ENCODE results near the gene SLC6A19.

Gene SLC6A19

DNA sequence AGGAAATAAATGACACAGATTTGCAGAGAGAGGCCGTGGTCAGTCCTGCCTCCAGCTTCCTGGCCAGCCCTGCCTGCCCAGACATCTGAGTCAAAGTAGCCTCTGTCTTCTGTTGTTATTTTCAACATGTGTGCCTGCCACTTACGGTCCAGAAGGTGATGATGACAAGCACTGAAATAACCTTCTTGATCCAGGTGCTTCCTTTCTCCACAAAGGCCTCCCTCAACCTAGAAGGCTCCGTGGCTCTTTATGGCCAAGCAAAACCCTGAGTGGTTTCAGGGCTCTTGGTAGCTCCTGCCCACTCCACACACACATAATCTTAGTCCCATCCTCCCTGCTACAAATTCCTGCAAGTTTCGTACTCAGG lies 34.1 kb upstream of the SLC6A19 start:
- DNase-seq: no peak

DNA sequence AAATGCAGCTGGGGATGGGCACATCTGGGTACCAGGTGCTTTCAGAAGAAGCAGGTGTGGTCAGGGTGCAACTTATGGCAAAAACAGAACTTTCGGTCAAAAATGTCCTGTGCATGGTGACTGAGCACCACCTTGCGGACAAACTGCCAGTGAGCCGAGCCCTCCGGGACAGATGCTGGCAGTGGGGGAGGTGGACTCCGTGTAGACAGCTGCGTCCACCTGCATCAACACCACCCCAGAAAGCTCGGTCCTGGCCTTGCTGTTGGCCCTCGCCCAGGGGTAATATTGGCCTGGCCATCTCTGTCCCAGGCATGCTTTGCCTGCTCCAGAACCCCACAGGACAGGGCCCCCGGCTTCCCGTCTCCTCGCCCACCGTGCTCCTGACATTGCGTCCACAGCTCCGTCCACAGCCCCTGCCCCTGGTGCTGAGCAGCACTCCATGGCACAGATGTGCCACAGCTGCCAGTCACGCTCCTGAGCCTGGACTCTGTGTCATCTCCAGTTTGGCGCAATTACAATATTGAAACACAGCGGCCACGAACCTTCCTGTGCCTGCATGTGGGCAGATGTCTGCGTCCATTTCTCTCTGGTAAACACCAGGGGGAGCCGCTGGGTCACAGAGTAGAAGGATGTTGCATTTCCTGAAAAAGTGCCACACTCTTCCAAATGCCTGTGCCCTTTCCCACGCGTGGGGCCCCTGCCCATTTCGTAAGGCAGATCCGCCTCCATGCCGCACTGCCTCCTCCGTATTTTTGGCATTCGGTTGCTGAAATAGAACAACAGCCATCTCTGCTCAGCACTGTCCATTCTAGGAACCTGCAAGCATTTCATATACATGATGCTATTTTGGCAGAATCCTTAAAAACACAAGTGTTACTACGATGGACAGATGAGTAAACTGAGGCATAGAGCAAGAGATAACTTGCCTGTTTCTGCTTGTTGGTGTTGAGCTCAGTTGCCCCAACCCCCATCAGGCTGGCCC lies 33.4 kb upstream of the SLC6A19 start:
- peak; percentile 59 for DNase-seq

DNA sequence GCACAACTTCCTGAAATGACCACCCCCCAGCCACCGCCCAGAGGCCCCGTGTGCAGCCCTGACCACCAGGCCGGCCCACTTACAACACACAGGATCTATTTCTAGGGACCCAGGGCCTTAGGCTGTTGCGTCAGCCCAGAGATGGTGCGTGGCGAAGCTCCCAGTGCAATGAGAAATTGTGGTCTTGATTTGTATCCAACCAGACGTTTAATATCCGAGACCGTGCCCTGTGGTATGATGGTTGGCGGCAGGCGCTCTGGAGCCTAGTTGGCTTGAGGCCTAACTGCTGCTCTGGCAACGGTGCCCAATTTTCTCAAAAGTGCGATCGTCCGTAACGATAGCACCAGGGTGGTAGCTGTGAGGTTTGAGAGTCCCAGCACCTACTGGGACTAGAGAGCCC lies 32.6 kb upstream of the SLC6A19 start:
- no peak for DNase-seq

DNA sequence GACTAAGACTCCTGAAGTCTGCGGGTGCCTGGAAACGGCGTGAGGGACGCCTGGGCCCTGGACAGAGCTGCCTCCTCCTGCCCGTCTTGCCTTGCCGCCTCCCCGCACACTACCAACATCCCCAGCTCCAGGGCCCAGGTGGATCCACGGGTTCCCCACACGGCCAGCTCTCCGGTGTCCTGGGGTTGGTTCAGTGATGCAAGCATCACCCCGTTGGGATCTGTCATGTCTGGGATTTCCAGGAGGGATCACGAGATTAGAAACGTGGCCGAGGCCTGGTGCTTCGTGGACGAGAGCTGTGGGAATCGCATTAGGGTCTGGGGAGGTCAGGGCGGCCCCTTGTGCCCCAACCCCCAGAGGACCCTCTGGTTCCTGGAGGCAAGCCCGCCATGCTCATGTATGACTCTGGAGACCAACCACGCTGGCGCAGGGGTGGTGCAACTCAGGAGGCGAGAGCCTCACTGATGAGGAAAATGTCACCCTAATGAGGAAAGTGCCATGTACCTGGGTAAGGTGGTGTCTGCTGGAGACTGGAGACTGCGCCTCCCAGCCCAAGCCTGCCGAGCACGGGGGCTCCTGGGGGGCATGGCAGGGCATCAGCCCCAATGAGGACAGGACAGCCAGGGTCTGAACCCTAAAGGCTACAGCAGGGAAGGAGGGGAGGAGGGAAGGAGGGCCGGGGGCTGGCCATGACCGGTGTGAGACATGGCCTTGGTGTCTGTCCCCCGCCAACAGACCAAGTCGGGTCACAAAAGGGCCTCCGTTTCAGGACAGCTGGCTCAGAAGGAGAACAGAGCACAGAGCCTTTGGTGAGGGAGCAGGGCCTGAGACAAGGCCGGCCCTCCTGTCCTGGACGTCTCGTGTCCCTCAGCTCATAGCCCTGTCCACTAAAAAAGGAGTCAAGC lies 31.9 kb upstream of the SLC6A19 start:
- DNase-seq: no peak

DNA sequence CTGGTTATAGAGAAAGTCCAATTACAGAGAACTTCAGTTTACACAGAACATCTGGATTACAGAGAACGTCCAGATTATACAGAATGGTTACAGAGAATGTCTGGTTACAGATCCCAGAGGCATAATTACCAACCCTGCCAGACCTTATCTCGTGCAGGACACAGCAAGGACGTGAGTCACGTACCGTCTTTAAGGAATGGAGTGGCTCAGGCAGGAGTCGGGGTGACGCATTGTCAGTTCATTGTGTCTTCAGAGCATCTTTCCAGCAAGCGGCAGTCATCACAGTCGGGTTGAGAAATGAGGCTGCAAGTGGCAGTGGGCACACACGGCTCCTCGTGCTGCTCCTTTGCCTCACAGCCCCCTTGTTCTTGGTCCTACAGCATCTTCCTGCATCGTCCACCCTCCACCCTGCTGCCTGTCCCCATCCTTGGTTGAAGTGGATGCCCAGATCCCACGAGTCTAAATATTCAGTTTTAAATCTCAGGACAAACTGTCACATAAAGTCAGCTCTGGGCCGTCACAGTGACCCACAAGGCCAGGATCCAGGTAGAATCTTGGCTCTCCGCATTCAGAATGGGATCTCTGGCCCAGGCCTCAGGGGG lies 30.0 kb upstream of the SLC6A19 start:
- DNase-seq: no peak

DNA sequence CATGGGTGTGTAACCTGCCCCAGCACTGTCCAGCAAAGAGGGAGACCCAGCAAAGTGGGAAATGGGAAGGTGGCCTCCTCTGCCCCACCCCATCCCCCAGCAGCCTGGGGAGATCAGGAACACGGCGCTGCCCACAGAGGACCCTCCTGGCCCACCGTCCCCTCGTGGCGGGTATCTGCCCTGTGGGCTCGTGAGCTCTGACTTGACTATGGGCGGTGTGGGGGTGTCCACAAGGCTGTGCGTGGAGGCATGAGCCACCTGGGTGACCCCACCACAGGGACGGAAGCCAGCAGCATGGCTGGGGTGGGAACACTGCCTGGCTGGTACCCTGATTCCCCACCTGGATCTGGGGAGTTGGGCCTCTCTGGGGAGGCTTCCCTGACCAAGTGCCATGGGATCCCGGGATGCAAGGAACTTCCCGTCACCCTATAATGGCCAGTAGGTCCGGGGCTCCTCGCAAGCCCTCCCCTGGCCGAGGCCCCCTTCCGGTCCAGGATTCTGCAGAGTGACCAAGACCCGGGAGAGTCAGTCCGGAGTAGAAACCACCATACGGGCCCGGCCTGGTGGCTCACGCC lies 29.3 kb upstream of the SLC6A19 start:
- DNase-seq: no peak

DNA sequence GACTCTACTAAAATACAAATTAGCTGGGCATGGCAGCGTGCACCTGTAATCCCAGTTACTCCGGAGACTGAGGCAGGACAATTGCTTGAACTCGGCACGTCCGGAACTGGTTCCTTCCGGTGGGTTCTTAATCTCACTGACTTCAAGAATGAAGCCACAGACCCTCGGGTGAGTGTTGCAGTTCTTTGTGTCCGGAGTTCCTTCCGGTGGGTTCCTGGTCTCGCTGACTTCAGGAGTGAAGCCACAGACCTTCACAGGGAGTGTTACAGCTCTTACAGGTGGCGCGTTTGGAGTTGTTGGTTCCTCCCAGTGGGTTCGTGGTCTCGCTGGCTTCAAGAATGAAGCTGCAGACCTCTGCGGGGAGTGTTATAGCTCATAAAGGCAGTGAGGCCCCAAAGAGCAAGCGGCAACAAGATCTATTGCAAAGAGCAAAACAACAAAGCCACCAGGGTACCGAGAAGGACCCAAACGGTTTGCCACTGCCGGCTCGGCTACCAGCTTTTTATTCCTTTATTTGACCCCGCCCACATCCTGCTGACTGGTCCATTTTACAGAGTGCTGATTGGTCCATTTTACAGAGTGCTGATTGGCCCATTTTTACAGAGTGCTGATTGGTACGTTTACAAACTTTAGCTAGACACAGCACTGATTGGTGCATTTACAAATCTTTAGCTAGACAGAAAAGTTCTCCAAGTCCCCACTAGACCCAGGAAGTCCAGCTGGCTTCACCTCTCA lies 28.6 kb upstream of the SLC6A19 start:
- DNase-seq: no peak

DNA sequence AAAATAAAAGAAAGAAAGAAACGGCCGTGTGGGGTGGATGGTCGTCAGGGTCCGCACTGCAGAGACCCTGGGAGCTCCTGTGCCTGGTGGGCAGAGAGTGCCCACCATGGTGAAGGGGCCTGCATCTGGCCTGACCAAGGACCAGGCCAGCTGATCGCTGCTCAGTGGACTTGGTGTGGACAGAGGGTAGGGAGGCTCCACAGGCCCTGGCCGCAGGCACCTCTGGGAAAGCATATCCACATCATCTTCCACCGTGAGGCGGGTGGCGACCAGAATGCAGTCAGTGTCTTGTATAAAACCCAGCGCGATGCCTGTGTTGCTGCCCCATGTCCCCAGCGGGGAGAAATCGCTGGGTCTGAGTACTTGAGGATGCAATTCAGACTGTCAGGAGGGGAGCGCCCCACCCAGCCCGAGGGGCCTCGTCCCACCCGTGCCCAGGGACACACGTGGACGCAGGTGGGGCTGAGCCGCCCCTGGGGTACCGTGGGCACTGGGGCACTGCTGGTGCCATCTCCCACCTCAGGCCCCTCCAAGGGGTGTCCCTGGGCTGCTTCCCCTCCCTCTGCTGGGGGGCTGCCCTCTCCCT lies 27.8 kb upstream of the SLC6A19 start:
- DNase-seq: no peak

DNA sequence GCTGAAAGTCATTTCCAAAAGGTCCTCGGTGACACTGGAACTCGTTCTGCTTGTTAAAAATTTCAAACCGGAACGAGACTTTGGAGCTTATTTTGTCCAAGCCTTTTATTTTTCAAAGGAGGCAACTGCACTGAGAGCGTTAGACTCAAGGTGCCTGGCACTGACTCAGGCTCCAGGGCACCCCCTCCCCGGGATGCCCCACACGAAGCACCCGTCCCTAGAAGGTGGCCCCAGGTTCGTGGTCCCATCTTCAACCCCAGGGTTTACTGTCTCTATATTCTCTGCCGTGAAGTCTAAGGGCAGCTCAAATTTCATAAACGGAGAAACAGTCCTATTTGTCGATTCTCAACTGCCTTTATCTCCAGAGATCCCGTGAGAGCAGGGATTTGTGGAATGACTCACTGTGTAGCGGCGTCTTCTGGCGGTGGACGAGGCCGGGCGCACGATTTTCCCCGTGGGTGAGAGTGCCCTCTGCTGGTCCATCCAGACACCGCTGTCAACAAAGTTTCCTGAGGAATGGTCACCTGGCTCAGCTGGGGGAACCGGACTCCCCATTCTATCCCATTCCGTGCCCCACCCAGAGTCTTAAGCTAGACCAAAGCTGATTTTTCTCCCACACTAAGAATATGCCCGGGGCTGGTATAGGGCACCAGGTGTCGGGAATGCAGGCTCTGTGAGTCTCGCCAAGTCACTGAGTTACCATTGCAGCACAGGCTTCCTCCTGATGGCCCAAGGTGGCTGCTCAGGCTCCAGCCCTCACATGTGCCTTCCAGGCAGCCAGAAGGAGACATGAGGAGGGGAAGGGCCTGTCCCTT lies 27.1 kb upstream of the SLC6A19 start:
- peak; percentile 40 for DNase-seq

DNA sequence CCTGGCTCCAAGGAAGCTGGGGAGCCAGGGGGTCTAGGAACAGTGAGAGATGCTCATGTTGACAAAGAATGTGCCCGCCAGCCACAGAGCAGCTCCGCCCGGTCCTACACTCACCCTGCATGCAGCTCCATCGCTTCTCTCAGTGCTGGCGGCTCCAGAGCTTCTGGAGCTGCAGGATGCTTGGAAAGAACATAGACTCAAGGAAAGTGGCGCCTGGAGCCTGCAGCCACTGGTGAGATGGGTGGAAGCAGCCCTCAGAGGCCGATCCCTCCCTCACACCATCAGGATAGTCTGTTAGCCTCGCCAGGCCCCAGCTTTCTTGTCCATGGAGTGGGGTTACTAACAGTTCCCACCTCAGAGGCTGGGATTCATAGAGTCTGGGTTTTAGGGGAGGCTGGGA lies 26.4 kb upstream of the SLC6A19 start:
- no peak for DNase-seq

DNA sequence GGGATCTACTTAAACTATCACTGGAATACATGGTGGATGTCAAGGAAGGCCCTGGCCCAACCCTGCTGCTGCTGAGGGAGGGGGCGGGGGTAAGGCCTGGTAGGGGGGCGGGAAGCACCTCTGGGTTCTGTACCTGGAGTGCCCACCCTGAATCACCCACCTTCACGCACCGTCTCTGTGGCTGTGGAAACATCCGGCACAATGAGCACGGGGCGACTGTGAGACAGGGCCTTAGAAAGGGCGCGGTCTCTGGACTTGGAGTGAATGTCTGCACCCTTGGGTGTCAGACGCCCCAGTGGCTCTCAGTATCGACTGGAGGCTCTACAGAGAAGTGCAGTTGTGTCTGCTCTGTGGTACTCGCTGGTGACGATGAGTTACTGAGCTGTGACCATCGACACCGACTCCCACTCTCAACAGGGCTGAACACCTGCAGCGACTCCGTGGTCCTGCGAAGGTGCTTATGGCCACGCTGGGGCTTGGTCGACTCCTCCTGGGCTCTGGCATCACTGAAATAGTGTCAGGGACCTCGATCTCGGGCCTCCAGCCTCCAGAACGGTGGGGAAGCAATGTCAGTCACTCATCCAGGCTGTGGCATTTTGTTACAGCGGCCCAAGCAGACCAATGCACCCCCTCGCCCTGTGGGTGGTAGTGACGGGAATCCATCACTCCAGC lies 25.5 kb upstream of the SLC6A19 start:
- no peak for DNase-seq

DNA sequence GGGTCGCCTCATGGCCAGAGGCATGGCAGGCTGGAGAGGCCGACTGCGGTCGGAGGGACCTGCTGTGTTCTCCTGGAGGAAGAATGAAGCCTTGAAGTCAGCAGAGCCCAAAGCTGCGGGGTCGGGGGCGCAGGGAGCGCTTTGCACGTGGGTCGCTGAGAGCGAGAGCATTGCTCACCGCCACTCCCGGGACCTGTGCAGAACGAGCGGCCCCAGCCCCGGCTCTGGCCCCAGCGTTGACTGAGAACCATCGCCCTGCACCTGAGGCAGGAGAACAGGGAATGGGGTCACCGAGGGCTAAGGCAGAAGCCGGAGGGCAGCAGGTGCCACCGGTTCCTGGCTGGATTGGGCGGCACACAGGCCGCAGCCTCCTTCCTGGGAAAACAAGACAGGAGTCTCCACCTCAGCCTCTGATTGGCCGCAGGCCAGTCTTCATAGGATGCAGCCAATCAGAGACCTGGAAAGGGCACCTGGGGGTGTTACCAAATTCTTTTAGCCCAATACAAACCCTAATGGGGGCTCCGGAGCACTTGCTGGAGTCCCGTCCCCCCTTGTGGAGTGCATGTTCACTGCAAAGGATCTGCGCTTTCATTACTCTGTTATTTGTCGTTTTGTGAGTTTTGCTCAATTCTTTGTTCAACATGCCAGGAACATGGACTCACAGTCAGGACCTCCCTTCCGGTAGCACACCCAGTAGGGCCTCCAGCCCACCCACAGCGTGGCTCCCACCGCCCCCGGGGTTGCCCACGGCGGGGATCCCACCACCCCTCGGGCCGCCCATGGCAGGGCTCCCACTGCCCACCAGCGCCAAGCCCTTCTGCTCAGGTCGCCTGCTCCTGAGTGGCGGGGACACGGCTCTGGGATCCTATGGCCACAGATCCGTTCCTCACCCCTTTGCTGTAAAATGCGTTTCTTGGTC lies 24.7 kb upstream of the SLC6A19 start:
- DNase-seq: no peak

DNA sequence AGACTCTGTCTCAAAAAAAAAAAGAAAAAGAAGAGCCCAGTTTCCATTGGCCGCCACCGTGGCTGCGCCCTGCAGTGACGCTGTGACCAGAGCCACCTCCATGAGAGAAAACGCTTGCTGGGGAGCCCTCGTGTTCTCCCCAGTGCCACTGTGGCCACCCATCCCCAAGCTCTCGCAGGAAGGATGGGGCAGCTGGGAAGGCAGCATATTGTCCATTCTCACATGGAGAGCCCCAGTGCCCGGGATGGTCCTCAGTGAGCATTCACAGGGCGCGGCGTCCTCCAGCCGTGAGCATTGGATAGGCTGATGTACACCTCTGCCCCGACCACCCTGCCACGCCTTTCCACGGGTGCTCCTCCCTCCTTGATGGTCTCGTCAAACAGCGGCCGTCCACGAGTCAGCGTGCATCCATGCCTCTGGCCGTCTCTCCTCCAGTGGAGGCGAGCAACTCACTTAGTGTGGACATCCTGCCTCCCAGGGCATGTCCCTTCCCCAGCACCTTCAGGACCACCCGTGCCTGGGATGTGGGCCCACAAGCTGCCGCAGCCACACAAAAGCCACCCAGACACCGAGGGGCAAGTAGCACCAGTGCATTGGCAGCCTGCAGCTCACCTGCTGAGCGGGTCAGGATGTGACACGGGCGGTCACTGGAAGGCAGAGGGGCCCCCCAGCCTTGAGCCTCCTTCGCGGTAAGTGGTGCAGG lies 23.4 kb upstream of the SLC6A19 start:
- DNase-seq: no peak

DNA sequence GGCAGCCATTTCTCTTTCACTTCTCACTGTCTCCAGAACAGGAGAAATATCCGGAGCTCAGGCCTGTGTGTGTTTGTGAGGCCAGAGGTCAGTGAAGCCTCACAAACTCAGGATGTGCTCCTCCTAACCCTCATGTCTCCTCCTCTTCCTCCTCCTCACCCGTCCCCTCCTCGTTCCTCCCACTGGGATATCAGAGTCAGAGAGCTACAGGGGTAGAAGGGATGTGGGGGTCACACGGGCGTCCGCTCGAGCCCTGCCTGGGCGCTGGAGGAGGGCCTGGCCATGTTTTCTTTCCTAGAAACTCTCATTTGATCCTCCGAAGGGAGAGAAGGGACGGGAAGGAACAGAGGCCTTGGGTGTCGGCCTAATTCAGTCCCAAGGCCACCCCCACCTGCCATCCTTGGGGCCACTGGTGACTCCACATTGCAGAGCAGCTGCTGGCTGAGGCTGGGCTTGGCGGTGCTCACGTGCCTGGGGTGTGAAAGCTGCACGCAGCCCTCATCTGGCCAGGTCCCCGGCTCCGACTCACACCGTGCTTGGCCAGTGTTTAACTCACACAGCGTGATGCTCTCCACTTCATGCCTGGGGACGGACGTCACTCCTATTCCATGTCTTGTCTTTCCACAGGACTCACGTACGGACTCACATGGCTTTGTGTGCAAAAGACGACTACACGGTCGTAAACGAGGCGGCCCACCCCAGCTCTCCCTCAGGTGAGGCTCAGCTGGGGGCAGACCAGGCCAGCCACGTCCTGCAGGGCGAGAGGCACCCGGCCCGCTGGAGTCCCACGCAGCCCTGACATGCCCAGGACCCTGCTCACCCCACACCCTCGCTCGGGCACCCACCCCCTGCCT lies 22.6 kb upstream of the SLC6A19 start:
- DNase-seq: no peak

DNA sequence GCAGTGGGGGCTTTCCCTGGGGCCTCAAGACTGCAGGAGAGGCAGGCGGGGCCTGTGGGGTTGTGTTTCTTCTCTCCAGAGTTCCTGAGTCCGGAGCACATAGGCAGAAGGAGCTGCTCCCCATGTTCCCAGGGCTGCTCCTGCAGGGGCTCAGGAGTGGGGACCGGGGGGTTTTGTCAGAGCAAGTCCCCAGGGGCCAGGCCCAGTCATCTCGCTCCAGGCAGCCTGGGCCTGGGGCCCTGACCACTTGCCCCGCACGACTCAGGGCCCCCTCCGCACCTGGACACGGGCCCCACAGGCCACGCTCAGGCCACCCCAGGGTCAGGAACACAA lies 22.0 kb upstream of the SLC6A19 start:
- DNase-seq: no peak

DNA sequence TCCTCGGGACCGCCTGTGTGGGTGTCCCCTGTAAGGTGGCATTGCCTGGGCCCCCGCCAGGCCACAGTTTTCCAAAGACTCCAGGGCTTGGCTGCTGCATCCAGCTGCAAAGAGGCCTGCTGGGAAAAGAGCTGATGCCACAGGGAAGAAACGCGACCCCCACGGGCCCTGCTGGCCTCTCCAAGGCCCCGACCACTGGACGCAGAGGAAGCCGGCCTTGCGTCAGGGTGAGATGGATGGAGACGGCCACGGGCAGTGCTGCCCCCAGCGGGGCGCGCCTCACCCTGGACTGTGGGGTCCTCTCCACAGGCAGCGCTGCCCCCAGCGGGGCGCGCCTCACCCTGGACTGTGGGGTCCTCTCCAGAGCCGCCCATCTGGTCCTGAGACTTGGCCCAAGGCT lies 21.3 kb upstream of the SLC6A19 start:
- no peak for DNase-seq

DNA sequence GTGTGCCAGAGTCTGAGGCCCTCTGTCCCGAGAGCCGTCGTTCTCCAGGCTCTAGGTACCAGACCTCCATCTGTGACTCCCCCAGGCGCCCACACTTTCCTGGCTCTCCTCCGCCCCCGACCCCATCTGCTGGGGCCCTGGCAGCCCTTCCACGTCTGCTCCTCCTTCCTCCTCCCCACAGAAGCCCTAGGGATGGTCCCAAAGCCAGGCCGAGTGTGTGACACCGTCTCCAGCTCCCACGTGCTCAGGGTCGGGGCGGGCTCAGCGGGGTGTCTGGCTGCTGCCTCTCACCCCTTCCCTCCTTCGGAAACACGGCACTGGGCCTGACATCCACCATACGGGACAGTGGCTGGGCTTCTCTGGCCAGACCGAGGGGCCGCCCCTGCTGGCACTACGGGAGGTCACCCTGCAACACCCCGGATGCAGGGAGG lies 20.5 kb upstream of the SLC6A19 start:
- DNase-seq: no peak

Data from activated naive CD4-positive, alpha-beta T cell treated with Interleukin-2 at 50 U/mL for 16 hours (primary cell).